Measurements from ENCODE around the gene BPHL. TPM values are rescaled to one million over a fixed set of nuclear protein-coding genes. Genes with fewer than 3 reads are reported as not detected.
"Not testable (repeated sequence)": the region's sequence is repeated elsewhere in the genome, so short reads cannot be mapped to it uniquely, and the experiment has no call there.

The BPHL gene
- total RNA-seq, 2 donors from 2014 or later = 6.8 to 15.3 TPM

GRCh38 chr6:3108746-3109414 is 9.6 kb upstream of the BPHL start:
- H3K27ac Mint-ChIP-seq = peak overlapping the region in 1 of 2 donors; percentile 31
- H3K9me3 Mint-ChIP-seq = no peaks in the 10 kb centered on the region
- ATAC-seq (no peak), DNase-seq (ENCODE audit: low spot score in 2 of 2) (no peak)
- H3K36me3 Mint-ChIP-seq = peaks cover 5 to 34% of the 10 kb centered on the region in 2 donors

- Mint-ChIP-seq H3K27ac (no peak overlapping the region), H3K36me3 (peaks cover 5 to 26% of the 10 kb centered on the region in 2 donors), H3K9me3 (no peaks in the 10 kb centered on the region)
- ATAC-seq (no peak), DNase-seq (ENCODE audit: low spot score in 2 of 2) (no peak)
Observed at GRCh38 chr6:3109761-3110160, 8.8 kb upstream of the BPHL start.

- no peak for DNase-seq (ENCODE audit: low spot score in 2 of 2)
- ATAC-seq = no peak
- H3K27ac Mint-ChIP-seq = peak overlapping the region in 1 of 2 donors; percentile 60
- no peaks in the 10 kb centered on the region for H3K9me3 Mint-ChIP-seq
- H3K36me3 Mint-ChIP-seq = peaks cover 4 to 14% of the 10 kb centered on the region in 2 donors
Observed at GRCh38 chr6:3114377-3114776, 4.1 kb upstream of the BPHL start.

GRCh38 chr6:3117912-3118352 is 579 bp upstream of the BPHL start:
- H3K27ac Mint-ChIP-seq = peak overlapping the region in 1 of 2 donors; percentile 48
- H3K36me3 Mint-ChIP-seq = peaks cover 6% of the 10 kb centered on the region in 2 donors
- no peak for ATAC-seq
- DNase-seq (ENCODE audit: low spot score in 2 of 2) = no peak
- no peaks in the 10 kb centered on the region for H3K9me3 Mint-ChIP-seq

GRCh38 chr6:3119040-3119723 is 671 bp downstream of the BPHL start:
- H3K9me3 Mint-ChIP-seq = no peaks in the 10 kb centered on the region
- ATAC-seq (peak; percentile 22 to 36), DNase-seq (ENCODE audit: low spot score in 2 of 2) (no peak)
- H3K36me3 Mint-ChIP-seq = peaks cover 6% of the 10 kb centered on the region in 2 donors
- H3K27ac Mint-ChIP-seq = peak overlapping the region; percentile 48 to 73

- no peak for ATAC-seq
- Mint-ChIP-seq H3K9me3 (no peaks in the 10 kb centered on the region), H3K36me3 (peaks cover 6% of the 10 kb centered on the region in 2 donors), H3K27ac (no peak overlapping the region)
- no peak for DNase-seq (ENCODE audit: low spot score in 2 of 2)
Observed at GRCh38 chr6:3120765-3121089, 2.2 kb downstream of the BPHL start.

- no peak overlapping the region for H3K27ac Mint-ChIP-seq
- peaks cover 6% of the 10 kb centered on the region in 2 donors for H3K36me3 Mint-ChIP-seq
- ATAC-seq = no peak
Observed at GRCh38 chr6:3122823-3123182, 4.3 kb downstream of the BPHL start.

GRCh38 chr6:3124667-3125066 is 6.2 kb downstream of the BPHL start:
- Mint-ChIP-seq H3K27ac (no peak overlapping the region), H3K9me3 (no peaks in the 10 kb centered on the region), H3K36me3 (no peaks in the 10 kb centered on the region)
- no peak for DNase-seq (ENCODE audit: low spot score in 2 of 2)
- no peak for ATAC-seq

More at GRCh38 chr6:3122823-3123182, 4.3 kb downstream of the BPHL start:
- DNase-seq (ENCODE audit: low spot score in 2 of 2) = no peak
- H3K9me3 Mint-ChIP-seq = no peaks in the 10 kb centered on the region

GRCh38 chr6:3125815-3126214 is 7.3 kb downstream of the BPHL start:
- DNase-seq (ENCODE audit: low spot score in 2 of 2) (no peak), ATAC-seq (no peak)
- Mint-ChIP-seq H3K27ac (no peak overlapping the region), H3K9me3 (no peaks in the 10 kb centered on the region), H3K36me3 (no peaks in the 10 kb centered on the region)

- Mint-ChIP-seq H3K27ac (no peak overlapping the region), H3K36me3 (no peaks in the 10 kb centered on the region), H3K9me3 (no peaks in the 10 kb centered on the region)
- ATAC-seq = no peak
- DNase-seq (ENCODE audit: low spot score in 2 of 2) = no peak
Observed at GRCh38 chr6:3128356-3129108, 10.0 kb downstream of the BPHL start.

- DNase-seq (ENCODE audit: low spot score in 2 of 2) = no peak
- peak overlapping the region in 1 of 2 donors; percentile 32 for H3K27ac Mint-ChIP-seq
- H3K36me3 Mint-ChIP-seq = no peaks in the 10 kb centered on the region
- ATAC-seq = no peak
- no peaks in the 10 kb centered on the region for H3K9me3 Mint-ChIP-seq
Observed at GRCh38 chr6:3131695-3132094, 13.2 kb downstream of the BPHL start.

- no peak for DNase-seq (ENCODE audit: low spot score in 2 of 2)
- ATAC-seq = no peak
- Mint-ChIP-seq H3K9me3 (no peaks in the 10 kb centered on the region), H3K27ac (no peak overlapping the region), H3K36me3 (peaks cover 0 to 6% of the 10 kb centered on the region in 2 donors)
Observed at GRCh38 chr6:3133515-3133914, 15.0 kb downstream of the BPHL start.

- Mint-ChIP-seq H3K9me3 (no peaks in the 10 kb centered on the region), H3K27ac (no peak overlapping the region), H3K36me3 (peaks cover 0 to 6% of the 10 kb centered on the region in 2 donors)
- ATAC-seq (no peak), DNase-seq (ENCODE audit: low spot score in 2 of 2) (no peak)
Observed at GRCh38 chr6:3135668-3136291, 17.3 kb downstream of the BPHL start.

- Mint-ChIP-seq H3K9me3 (no peaks in the 10 kb centered on the region), H3K36me3 (peaks cover 0 to 6% of the 10 kb centered on the region in 2 donors), H3K27ac (no peak overlapping the region)
- ATAC-seq (no peak), DNase-seq (ENCODE audit: low spot score in 2 of 2) (no peak)
Observed at GRCh38 chr6:3136292-3137011, 17.9 kb downstream of the BPHL start.

GRCh38 chr6:3137057-3137777 is 18.7 kb downstream of the BPHL start:
- no peak overlapping the region for H3K27ac Mint-ChIP-seq
- no peak for ATAC-seq
- no peaks in the 10 kb centered on the region for H3K9me3 Mint-ChIP-seq
- DNase-seq (ENCODE audit: low spot score in 2 of 2) = no peak
- H3K36me3 Mint-ChIP-seq = peaks cover 0 to 6% of the 10 kb centered on the region in 2 donors

GRCh38 chr6:3137873-3138272 is 19.4 kb downstream of the BPHL start:
- H3K9me3 Mint-ChIP-seq; DNase-seq (ENCODE audit: low spot score in 2 of 2); ATAC-seq; H3K27ac Mint-ChIP-seq; H3K36me3 Mint-ChIP-seq: not testable (repeated sequence)

Data from activated naive CD4-positive, alpha-beta T cell treated with anti-CD3 and anti-CD28 coated beads, Interleukin-2, amount 50 U/mL, for 72 hours (primary cell).